Stimulated activated CD4-positive, alpha-beta T cell treated with anti-CD3 and anti-CD28 coated beads, Interleukin-15, amount 100 ng/mL, for 1 hour (primary cell): ENCODE results near the gene PPARA.
A peak's percentile ranks its signal among the peaks of the same experiment; 100 is the strongest.

Source experiments
- DNase-seq, 2 donors: peaks; one replicate each; pipeline ENCODE4 v3.0.0-alpha.2; 2020; ENCODE audit warnings: low read depth in 1 of 2, low spot score in 1 of 2

PPARA gene

DNA sequence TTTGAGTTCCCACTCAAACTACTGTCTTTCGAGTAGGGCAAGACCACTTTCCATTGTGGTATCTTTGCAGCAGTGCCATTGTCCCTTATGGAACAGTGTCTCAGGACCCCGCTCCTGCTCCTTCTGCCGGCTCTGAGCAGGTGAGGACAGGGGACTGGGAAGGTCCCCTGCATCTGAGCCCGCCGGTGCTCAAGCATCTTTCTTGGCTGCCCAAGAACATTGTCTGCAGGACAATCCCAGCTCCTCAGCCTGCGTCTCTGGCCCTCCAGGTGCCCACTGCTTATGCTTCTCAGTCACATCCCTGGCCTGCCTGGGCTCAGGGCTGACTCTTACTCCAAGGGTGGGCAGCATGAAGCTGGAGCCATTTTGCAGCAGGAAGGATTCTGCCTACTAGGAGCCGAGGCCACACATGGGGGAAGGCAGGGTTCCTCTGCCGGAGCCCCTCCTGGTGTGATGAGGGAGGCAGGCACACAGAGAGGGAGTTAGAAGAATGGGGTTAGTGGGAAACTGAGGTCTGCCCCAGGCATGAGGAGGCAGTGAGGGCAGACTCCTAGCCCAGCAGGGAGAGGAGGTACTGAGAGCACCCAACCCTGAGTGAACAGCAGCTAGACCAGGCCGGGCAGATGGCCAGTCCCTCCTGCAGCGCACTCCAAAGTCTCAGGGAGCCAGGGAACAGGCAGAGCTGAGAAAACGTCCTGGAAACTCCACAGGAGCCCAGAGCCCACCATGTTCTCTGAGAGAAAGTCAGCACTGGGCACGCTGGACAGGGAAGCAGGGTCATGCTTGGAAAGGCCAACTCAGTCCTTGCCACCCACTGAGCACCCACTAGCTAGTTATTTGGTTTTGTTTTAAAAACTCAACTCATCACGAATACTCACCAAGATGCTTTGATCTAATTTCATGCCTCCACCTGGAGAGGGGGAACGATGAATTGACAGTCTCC, 7.5 kb upstream of the PPARA start:
- no peak for DNase-seq

- no peak for DNase-seq
These were observed 6.7 kb upstream of the PPARA start for GRCh38 chr22:46143491-46144147.

DNA sequence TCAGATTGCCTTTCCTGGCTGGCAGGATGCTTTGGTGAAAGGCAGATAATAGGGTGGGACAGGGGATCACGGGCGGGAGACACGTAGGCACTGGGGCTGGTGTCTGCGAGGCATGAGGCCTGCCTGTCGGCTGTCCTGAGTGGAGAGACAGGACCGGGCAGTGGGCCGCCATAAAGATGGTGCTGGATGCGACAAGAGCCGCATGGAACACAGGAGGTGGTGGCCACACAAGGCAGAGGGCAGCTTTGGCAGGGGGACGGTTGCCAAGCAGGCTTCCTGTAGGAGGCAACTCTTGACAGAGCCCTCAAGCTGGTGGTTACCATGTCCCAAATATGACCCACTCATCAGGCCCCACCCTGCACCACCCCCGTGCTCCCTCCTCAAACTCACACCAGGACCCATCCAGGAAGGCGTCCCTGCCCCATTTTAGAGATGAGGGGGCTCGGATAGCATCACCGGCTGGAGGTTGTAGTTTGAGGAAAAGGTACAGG, 4.9 kb upstream of the PPARA start:
- no peak for DNase-seq

- DNase-seq = no peak
These were observed 4.4 kb upstream of the PPARA start for GRCh38 chr22:46145896-46146295.

- no peak for DNase-seq
These were observed 4.0 kb upstream of the PPARA start for GRCh38 chr22:46146329-46146728.

DNA sequence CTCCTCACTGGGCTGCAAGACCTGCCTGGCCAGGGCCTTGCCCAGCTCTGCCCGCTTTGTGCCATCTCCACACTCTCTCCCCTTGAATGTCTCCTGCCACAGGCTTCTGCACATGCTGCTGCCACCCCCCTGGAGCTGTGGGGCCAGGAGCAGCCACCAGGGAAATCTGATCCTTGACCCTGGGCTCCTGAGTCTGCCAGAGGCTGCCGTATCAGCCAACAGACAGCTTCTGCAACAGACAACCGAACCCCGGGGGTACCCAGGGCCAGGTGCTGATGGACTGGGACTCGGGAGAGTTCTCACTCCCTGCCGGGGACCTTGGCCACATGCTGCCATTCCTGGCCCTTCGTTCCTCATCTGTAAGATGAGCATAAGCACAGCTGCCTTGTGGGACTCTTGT, 3.3 kb upstream of the PPARA start:
- DNase-seq = no peak

DNA sequence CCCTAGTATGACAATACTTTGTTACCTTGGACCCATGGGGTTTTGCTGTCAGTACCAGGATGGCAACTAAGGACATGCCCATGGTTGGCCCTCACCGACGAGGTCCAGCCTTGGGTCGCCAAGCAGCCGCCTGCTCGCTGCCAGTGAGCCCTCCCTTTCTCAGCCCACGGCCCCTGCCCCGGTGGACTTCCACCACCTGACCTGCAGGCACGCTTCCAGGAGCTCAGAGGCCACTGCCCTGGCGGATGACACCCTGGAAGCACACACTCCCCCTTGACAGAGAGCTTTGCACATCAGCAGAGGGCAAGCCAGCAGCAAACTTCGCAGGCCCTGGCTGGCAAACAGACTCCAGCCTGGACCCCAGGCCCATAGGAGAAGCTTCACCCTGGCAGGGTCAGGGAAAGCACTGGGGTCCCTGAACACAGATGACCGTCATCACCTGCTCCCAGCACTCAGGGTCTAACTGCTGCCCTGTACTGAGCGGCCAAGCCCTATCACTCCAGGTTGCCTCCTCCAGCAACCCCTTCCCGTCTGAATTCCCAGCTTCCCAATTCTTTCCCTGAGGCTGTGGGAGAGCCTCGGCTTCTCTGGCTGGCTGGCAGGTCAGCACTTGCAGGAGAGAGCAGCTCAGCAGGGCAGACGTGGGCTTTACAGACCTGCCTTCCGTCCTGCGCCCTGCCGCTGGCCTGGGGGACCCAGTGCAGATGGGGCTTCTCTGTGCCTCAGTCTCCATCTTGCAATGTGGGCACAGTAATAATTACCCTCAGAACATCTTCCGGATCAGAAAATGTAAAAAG, 2.7 kb upstream of the PPARA start:
- DNase-seq = no peak

DNA sequence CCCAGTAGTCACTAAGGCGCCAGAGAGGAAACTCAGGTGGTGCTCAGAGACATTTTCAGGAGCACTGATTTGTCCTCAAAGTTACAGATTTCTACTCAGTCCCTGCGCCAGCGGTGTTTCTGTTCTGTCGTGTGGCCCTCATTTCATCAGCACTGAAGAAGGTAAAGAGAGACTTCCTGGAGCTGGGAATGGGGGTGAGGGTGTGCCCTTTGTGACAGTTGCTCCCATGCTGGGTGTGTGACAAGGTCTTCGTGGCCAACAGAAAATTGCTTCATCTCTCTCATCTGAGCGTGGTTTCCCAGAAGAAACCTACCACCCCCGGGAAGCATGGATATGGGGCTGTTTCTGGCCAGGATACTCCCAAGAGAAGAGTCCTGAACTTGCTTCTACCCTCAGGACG, 2.0 kb upstream of the PPARA start:
- DNase-seq = no peak

- no peak for DNase-seq
These were observed 1.4 kb upstream of the PPARA start for GRCh38 chr22:46148816-46149511.

- peak; percentile 9 to 18 for DNase-seq
These were observed 753 bp upstream of the PPARA start for GRCh38 chr22:46149512-46150033.

- peak; percentile 16 to 49 for DNase-seq
These were observed 540 bp downstream of the PPARA start for GRCh38 chr22:46150655-46151477.

- DNase-seq = no peak
These were observed 3.6 kb downstream of the PPARA start for GRCh38 chr22:46153930-46154329.

GRCh38 chr22:46156031-46156430, 5.7 kb downstream of the PPARA start:
- no peak for DNase-seq

GRCh38 chr22:46158283-46158682, 8.0 kb downstream of the PPARA start:
- no peak for DNase-seq

- no peak for DNase-seq
These were observed 8.9 kb downstream of the PPARA start for GRCh38 chr22:46159212-46159611.

GRCh38 chr22:46159777-46160176, 9.5 kb downstream of the PPARA start:
- no peak for DNase-seq

- no peak for DNase-seq
These were observed 12.0 kb downstream of the PPARA start for GRCh38 chr22:46162285-46162684.

- DNase-seq = no peak
These were observed 12.6 kb downstream of the PPARA start for GRCh38 chr22:46162771-46163556.

DNA sequence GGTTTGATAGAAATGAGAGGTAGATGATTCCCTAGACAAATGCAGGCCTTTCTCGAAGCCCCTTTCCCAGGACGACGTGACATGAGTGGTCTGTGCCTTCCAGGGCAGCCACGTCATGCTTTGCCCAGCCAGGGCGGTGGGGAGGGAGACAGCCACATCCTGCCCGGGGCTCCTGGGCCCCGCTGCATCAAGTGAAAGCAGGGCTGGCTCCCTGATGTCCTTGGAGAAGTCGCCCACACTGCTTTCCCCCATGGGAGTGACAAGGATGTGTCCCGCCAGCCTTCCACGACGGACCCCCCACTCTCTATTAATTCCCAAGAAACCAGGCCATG, 13.2 kb downstream of the PPARA start:
- no peak for DNase-seq
